Epidermal melanocyte (primary cell): ENCODE data around the gene RANBP10.

Experiments
- DNase-seq: peaks from one replicate; pipeline ENCODE4 v3.0.0; 2011; ENCODE audit warnings: low spot score; ENCODE audit not compliant: insufficient read length

The RANBP10 gene

DNA sequence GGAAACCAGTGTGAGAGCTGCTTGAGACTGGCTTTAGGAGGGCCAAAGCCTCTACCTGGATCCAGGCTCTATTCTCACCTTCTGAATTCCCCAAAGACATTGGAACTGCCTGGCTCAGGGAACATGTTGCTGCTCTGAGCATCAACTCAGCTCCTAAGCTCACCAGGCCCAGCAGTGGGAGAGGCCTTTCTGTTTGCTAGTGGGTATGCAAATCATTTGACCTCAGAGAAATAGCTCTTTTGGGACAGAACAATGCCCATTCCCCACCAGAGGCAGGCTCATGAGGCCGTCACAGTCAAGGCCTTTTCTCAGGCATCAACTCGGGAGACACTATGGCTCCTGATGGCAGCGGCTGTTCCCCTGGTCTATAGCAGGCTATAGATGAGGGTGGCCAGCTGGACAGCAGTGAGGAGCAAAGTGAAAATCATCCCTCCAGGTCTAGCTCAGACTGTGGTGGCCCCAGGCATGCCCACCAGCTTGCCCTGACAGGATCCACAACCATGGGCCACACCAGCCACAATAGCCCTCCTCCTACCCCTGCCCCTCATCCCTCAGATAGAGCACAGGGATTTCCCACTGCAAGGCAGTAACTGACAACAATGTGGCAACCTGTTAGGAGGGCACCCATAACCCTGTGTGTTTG is 56.8 kb downstream of the RANBP10 start:
- DNase-seq: no peak

DNA sequence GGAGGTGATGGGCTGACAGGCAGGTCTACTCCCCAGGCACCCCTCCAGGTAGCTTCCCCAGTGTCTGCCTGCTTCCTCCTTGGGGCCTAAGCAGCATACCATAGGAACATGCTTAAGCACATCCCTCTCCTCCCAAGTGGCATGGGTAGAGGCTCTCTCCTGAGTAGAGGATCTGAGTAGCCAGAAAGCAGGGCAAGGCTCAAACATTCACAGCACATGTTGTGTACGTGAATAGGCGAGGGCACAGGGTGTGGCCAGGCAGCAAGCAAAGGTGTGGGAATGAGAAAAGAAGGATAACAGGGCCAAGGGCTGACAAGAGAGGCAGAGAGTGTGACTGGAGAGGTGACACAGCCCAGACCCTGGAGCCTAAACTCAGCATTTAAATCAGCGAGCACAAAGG is 57.5 kb downstream of the RANBP10 start:
- DNase-seq: no peak

- no peak for DNase-seq
These were observed 59.5 kb downstream of the RANBP10 start for GRCh38 chr16:67746846-67747245.

DNA sequence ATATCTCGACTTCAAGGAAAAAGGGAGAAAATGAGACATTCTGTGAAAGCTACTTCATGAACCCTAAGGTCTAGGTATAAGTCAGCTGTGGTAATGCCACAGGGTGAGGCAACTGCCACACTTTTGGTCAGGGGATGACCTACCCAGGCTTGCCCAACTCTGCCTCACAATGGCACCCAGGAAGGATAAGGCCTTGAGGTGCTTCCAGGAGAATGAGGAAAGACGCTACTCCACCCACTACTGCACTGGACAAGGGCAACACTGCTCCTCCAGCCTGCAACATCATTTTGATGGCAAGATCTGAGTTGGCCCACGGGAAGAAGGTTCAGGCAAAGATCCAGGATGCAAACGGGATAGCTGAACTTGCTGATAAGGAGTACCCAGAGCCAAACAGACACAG is 65.2 kb downstream of the RANBP10 start:
- DNase-seq: no peak

GRCh38 chr16:67740391-67740790 is 66.0 kb downstream of the RANBP10 start:
- DNase-seq: no peak

GRCh38 chr16:67736858-67737257 is 69.5 kb downstream of the RANBP10 start:
- DNase-seq: no peak

DNA sequence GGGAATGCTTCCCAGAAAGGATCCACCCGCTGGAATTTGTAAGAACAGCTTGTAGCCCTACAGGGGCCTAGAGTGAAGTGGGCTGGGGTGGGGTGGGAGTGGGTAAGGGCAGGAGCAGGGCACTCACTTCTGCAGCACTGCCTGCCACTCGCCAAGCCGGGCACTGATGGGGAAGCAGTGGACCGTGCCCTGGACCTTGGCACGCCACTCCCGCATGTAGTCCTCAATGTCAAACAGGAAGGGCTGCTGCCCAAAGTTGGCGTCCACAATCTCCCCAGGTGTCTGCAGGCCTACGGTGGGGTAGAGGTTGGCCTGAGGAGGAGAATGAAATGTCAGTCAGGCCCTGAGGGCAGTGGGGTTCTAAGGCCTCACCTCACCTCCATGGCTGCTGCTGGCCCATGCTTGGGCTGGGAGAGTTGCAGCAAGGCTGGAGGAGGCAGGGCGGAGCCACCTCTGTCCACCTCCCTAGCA is 71.6 kb downstream of the RANBP10 start:
- no peak for DNase-seq

GRCh38 chr16:67733734-67734470 is 72.5 kb downstream of the RANBP10 start:
- DNase-seq: no peak

DNA sequence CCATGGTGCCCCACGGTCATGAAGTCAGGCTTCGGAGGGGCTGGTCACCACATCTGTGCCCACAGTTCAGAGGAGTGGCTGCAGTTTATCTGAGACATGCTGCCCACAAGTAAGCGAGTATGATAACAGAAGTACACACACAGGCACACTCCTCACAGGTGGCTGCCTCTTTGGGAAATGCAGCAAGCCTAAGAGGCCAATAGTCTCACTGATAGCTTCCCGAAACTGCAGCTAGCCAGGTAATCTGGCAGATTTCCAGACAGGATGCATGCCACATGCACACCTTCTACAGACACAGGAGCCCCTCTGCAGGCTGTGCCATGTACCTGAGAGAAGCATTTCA is 74.6 kb downstream of the RANBP10 start:
- DNase-seq: no peak

- no peak for DNase-seq
These were observed 75.1 kb downstream of the RANBP10 start for GRCh38 chr16:67731071-67731752.

GRCh38 chr16:67730326-67730725 is 76.0 kb downstream of the RANBP10 start:
- DNase-seq: no peak

GRCh38 chr16:67729636-67730248 is 76.6 kb downstream of the RANBP10 start:
- no peak for DNase-seq

- no peak for DNase-seq
These were observed 78.6 kb downstream of the RANBP10 start for GRCh38 chr16:67727521-67728485.

GRCh38 chr16:67726106-67727034 is 80.0 kb downstream of the RANBP10 start:
- no peak for DNase-seq

- no peak for DNase-seq
These were observed 82.5 kb downstream of the RANBP10 start for GRCh38 chr16:67723911-67724305.

GRCh38 chr16:67723151-67723910 is 83.0 kb downstream of the RANBP10 start:
- DNase-seq: peak; percentile 64

GRCh38 chr16:67720236-67720635 is 86.1 kb downstream of the RANBP10 start:
- DNase-seq: no peak

DNA sequence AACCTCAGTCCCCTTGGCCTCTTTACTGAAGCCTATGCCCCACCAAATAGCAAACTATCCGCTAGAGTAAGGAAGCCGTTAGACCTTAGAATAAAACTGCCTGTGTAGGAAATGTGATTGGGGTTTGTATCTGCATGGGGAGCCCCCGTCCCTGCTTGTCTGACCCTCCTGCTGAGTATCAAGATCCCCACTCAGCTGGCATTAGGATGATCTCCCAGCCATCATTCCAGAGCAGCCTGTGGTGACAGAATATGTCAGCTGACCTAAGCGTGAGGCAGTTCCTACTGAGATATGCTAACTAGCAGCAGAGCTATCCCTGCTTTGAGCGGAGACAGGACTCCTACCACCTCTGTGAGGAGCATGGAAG is 86.6 kb downstream of the RANBP10 start:
- DNase-seq: peak; percentile 81
